Measurements from ENCODE around the gene EXD3. TPM values are rescaled to one million over a fixed set of nuclear protein-coding genes. Genes with fewer than 3 reads are reported as not detected.
A peak's percentile ranks its signal among the peaks of the same experiment; 100 is the strongest.
"Not testable (repeated sequence)": the region's sequence is repeated elsewhere in the genome, so short reads cannot be mapped to it uniquely, and the experiment has no call there.

The EXD3 gene
- total and polyA plus RNA-seq, 4 donors = 9.4 to 43.5 (median 27.6) TPM

DNA sequence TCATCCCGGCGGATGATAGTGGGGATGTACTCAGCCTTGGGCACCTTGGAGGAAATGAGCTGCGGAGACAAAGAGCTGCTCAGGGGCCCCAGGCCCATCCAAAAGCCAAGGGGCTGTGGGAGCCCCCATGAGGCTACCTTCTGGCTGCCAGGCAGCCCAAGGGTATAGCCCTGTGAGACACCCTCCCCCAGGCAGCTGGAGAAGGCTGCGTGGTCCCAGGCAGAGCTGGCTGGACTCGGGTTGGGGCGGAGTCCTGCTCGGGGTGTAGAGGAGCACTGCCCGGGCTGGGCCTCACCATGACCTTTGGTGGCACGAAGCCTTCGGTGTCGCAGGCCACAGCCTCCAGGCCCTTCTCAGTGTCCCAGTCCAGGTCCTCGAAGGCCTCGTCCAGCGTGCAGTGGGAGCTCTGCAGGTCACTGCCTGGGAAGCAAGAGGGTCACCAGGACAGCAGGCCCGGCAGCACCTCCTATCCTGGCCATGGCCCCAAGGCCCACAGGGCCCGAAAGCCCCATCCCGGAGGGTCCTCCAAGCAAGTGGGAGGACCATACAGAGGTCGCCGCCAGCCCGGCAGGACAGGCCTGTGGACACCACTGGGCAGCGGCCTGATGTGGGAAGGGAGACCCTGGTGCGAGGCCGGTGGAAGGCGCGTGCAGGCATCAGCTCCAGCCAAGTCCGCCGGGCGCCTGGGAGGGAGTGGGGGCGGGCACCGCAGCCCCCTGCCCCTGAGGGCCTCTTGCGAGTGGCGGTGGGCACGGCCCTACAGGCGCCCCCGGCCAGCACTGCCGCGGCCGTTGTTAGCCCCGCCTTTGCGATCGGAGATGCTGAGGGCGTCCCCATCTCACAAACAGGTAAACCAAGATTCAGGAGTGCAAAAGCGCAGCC is 30.0 kb upstream of the EXD3 start:
- H3K27ac ChIP-seq (ENCODE audit: low read depth, low read length) = peak overlapping the region; percentile 2
- DNase-seq (ENCODE audit: low read depth in 4 of 6, low spot score in 6 of 6) = no peak
- H3K9me3 ChIP-seq (ENCODE audit: control insufficient read depth, insufficient read depth, low read length) = no peaks in the 10 kb centered on the region
- WGBS (ENCODE audit: insufficient coverage) = 74% methylated on average over 43 of the region's 43 CpGs
- H3K27me3 ChIP-seq (ENCODE audit: control insufficient read depth, insufficient read depth, low read length) = no peaks in the 10 kb centered on the region
- H3K4me3 ChIP-seq (ENCODE audit: low read depth, low read length) = peak overlapping the region; percentile 24
- H3K4me1 ChIP-seq (ENCODE audit: control insufficient read depth, insufficient read depth, low read length) = peaks cover 77% of the 10 kb centered on the region
- H3K36me3 ChIP-seq (ENCODE audit: control insufficient read depth, insufficient read depth, low read length) = peaks cover 92% of the 10 kb centered on the region

- H3K27ac ChIP-seq (ENCODE audit: low read depth, low read length) = no peak overlapping the region
- no peak for DNase-seq (ENCODE audit: low read depth in 4 of 6, low spot score in 6 of 6)
- H3K9me3 ChIP-seq (ENCODE audit: control insufficient read depth, insufficient read depth, low read length) = no peaks in the 10 kb centered on the region
- H3K4me3 ChIP-seq (ENCODE audit: low read depth, low read length) = no peak overlapping the region
- peaks cover 92% of the 10 kb centered on the region for H3K36me3 ChIP-seq (ENCODE audit: control insufficient read depth, insufficient read depth, low read length)
- WGBS (ENCODE audit: insufficient coverage) = 89% methylated on average over 17 of the region's 17 CpGs
- no peaks in the 10 kb centered on the region for H3K27me3 ChIP-seq (ENCODE audit: control insufficient read depth, insufficient read depth, low read length)
- peaks cover 77% of the 10 kb centered on the region for H3K4me1 ChIP-seq (ENCODE audit: control insufficient read depth, insufficient read depth, low read length)
Observed at GRCh38 chr9:137452006-137452760, 29.2 kb upstream of the EXD3 start.

- Histone ChIP-seq H3K36me3 (ENCODE audit: control insufficient read depth, insufficient read depth, low read length) (peaks cover 89% of the 10 kb centered on the region), H3K4me1 (ENCODE audit: control insufficient read depth, insufficient read depth, low read length) (peaks cover 77% of the 10 kb centered on the region)
- WGBS (ENCODE audit: insufficient coverage) = 98% methylated on average over 7 of the region's 31 CpGs
- H3K9me3 ChIP-seq (ENCODE audit: control insufficient read depth, insufficient read depth, low read length); H3K27me3 ChIP-seq (ENCODE audit: control insufficient read depth, insufficient read depth, low read length); H3K4me3 ChIP-seq (ENCODE audit: low read depth, low read length); DNase-seq (ENCODE audit: low read depth in 4 of 6, low spot score in 6 of 6); H3K27ac ChIP-seq (ENCODE audit: low read depth, low read length): not testable (repeated sequence)
Observed at GRCh38 chr9:137451264-137452005, 28.5 kb upstream of the EXD3 start.

- H3K4me3 ChIP-seq (ENCODE audit: low read depth, low read length); H3K27ac ChIP-seq (ENCODE audit: low read depth, low read length); H3K27me3 ChIP-seq (ENCODE audit: control insufficient read depth, insufficient read depth, low read length); DNase-seq (ENCODE audit: low read depth in 4 of 6, low spot score in 6 of 6); H3K9me3 ChIP-seq (ENCODE audit: control insufficient read depth, insufficient read depth, low read length): not testable (repeated sequence)
- Histone ChIP-seq H3K4me1 (ENCODE audit: control insufficient read depth, insufficient read depth, low read length) (peaks cover 77% of the 10 kb centered on the region), H3K36me3 (ENCODE audit: control insufficient read depth, insufficient read depth, low read length) (peaks cover 82% of the 10 kb centered on the region)
- WGBS (ENCODE audit: insufficient coverage) = no CpG with 5 or more reads among the region's 24 CpGs
Observed at GRCh38 chr9:137450539-137451222, 27.7 kb upstream of the EXD3 start.

- H3K4me1 ChIP-seq (ENCODE audit: control insufficient read depth, insufficient read depth, low read length) = peaks cover 77% of the 10 kb centered on the region
- no peak for DNase-seq (ENCODE audit: low read depth in 4 of 6, low spot score in 6 of 6)
- H3K4me3 ChIP-seq (ENCODE audit: low read depth, low read length) = no peak overlapping the region
- no peaks in the 10 kb centered on the region for H3K27me3 ChIP-seq (ENCODE audit: control insufficient read depth, insufficient read depth, low read length)
- peaks cover 75% of the 10 kb centered on the region for H3K36me3 ChIP-seq (ENCODE audit: control insufficient read depth, insufficient read depth, low read length)
- WGBS (ENCODE audit: insufficient coverage) = 74% methylated on average over 9 of the region's 18 CpGs
- no peaks in the 10 kb centered on the region for H3K9me3 ChIP-seq (ENCODE audit: control insufficient read depth, insufficient read depth, low read length)
- H3K27ac ChIP-seq (ENCODE audit: low read depth, low read length) = no peak overlapping the region
Observed at GRCh38 chr9:137449931-137450538, 27.1 kb upstream of the EXD3 start.

- Histone ChIP-seq H3K27me3 (ENCODE audit: control insufficient read depth, insufficient read depth, low read length) (no peaks in the 10 kb centered on the region), H3K4me3 (ENCODE audit: low read depth, low read length) (no peak overlapping the region), H3K4me1 (ENCODE audit: control insufficient read depth, insufficient read depth, low read length) (peaks cover 70% of the 10 kb centered on the region), H3K9me3 (ENCODE audit: control insufficient read depth, insufficient read depth, low read length) (no peaks in the 10 kb centered on the region), H3K36me3 (ENCODE audit: control insufficient read depth, insufficient read depth, low read length) (peaks cover 68% of the 10 kb centered on the region), H3K27ac (ENCODE audit: low read depth, low read length) (peak overlapping the region; percentile 49)
- 86% methylated on average over 35 of the region's 36 CpGs for WGBS (ENCODE audit: insufficient coverage)
- no peak for DNase-seq (ENCODE audit: low read depth in 4 of 6, low spot score in 6 of 6)
Observed at GRCh38 chr9:137449081-137449844, 26.3 kb upstream of the EXD3 start.

DNA sequence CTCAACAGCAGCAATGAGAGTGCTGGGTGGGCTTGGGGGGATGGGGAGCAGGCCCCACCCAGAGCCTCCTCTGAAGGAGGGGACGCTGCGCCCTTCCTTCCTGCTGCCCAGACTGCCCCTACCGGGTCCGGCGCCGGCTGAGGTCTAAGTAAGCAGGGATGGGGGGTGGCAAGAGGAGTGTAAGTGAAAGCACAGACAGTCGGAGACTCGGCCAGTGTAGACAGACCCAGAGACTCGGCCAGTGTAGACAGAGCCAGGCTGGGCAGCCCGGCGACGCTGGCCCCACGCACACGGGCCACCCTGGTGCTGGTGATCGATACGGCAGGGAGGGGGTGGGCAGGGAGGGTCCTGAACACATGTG is 25.6 kb upstream of the EXD3 start:
- H3K4me1 ChIP-seq (ENCODE audit: control insufficient read depth, insufficient read depth, low read length) = peaks cover 65% of the 10 kb centered on the region
- peaks cover 63% of the 10 kb centered on the region for H3K36me3 ChIP-seq (ENCODE audit: control insufficient read depth, insufficient read depth, low read length)
- 72% methylated on average over 14 of the region's 16 CpGs for WGBS (ENCODE audit: insufficient coverage)
- DNase-seq (ENCODE audit: low read depth in 4 of 6, low spot score in 6 of 6) = no peak
- peak overlapping the region; percentile 57 for H3K27ac ChIP-seq (ENCODE audit: low read depth, low read length)
- H3K27me3 ChIP-seq (ENCODE audit: control insufficient read depth, insufficient read depth, low read length) = no peaks in the 10 kb centered on the region
- H3K9me3 ChIP-seq (ENCODE audit: control insufficient read depth, insufficient read depth, low read length) = no peaks in the 10 kb centered on the region
- no peak overlapping the region for H3K4me3 ChIP-seq (ENCODE audit: low read depth, low read length)

DNA sequence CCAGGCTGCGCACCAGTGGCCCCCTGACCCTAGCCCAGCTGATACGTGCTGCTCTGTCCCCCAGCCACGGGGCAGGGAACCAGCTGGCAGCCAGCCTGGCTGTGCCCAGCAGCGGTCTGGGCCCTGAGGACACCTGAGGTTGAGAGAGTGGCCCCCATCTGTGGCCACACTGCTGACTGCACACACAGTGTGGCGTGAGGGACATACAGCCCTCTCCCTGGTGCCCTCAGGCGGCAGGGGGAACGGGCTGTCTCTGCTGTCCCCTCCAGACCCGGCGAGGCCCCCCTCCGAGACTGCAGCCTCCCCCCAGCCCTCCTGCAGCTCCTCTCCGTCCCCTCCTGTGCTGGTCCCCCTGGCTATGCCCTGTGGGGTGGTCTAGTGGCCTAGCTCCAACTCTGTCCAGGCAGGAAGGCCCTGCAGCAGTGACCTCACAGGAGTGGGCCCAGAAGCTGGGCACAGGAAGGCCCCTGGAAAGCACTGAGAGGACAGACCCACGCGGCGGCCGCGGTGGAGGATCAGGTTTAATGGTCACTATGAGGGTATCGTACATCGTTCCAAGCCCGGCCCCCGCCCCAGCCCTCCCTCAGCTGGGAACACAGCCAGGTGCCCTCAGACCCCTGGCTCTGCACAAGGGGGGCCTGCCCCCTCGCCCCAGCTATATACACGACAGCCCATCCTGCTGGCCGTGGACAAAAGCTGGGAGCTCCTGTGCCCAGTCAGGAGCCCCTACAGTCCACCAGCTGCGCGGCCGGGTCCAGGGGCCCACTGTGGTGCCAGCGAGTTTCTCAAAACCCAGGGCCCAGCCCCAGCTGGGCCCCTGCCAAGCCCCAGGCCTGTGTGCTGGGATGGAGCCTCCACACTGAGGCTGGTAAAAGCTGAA is 25.0 kb upstream of the EXD3 start:
- H3K4me1 ChIP-seq (ENCODE audit: control insufficient read depth, insufficient read depth, low read length) = peaks cover 58% of the 10 kb centered on the region
- DNase-seq (ENCODE audit: low read depth in 4 of 6, low spot score in 6 of 6) = peak in 2 of 6 donors; percentile 59 to 75
- WGBS (ENCODE audit: insufficient coverage) = 38% methylated on average over 27 of the region's 27 CpGs
- no peak overlapping the region for H3K4me3 ChIP-seq (ENCODE audit: low read depth, low read length)
- peak overlapping the region; percentile 57 for H3K27ac ChIP-seq (ENCODE audit: low read depth, low read length)
- H3K27me3 ChIP-seq (ENCODE audit: control insufficient read depth, insufficient read depth, low read length) = peaks cover 3% of the 10 kb centered on the region
- H3K36me3 ChIP-seq (ENCODE audit: control insufficient read depth, insufficient read depth, low read length) = peaks cover 57% of the 10 kb centered on the region
- no peaks in the 10 kb centered on the region for H3K9me3 ChIP-seq (ENCODE audit: control insufficient read depth, insufficient read depth, low read length)
